GM13977 (cell line): ENCODE measurements around the gene ARL6IP5.

Experiments used
- DNase-seq: peaks from one replicate; pipeline ENCODE4 v3.0.0; 2012; ENCODE audit warnings: low spot score
- in situ Hi-C: fragments of 300-500 bp; cut with MboI; formaldehyde crosslinking; loops from one replicate; pipeline ENCODE4 v1.12.0; 2022; ENCODE audit warnings: low sequenced_read_pairs, low pct_unique_long_range_greater_than_20kb, mixed read lengths, inconsistent platforms; ENCODE audit not compliant: unreplicated experiment
- TF ChIP-seq, protein P1 (sequence below): IDR thresholded peaks from 2 replicates; pipeline ENCODE4 v1.5.1; 2012; ENCODE audit warnings: mild to moderate bottlenecking, control low read depth; ENCODE audit not compliant: insufficient read depth; ENCODE audit errors: extremely low read depth, missing control alignments

Gene ARL6IP5

DNA sequence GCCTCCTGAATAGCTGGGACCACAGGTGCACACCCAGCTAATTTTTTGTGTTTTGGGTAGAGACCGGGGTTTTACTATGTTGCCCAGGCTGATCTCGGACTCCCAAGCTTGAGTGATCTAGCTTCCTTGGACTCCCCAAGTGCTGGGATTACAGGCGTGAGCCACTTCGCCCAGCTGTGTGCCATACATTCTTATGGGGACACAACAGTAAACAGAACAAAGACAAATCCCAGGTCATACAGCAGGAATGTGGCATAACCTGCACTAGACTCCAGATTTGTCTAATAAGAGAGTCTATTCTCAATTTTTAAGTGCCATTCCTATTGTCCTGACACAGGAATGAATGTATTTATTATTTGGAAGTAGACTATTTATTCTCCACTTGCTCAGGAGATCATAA lies 17.6 kb downstream of the ARL6IP5 start:
- in situ Hi-C loops, result no loop called here
- no peak for DNase-seq
- TF ChIP-seq, protein P1, sequence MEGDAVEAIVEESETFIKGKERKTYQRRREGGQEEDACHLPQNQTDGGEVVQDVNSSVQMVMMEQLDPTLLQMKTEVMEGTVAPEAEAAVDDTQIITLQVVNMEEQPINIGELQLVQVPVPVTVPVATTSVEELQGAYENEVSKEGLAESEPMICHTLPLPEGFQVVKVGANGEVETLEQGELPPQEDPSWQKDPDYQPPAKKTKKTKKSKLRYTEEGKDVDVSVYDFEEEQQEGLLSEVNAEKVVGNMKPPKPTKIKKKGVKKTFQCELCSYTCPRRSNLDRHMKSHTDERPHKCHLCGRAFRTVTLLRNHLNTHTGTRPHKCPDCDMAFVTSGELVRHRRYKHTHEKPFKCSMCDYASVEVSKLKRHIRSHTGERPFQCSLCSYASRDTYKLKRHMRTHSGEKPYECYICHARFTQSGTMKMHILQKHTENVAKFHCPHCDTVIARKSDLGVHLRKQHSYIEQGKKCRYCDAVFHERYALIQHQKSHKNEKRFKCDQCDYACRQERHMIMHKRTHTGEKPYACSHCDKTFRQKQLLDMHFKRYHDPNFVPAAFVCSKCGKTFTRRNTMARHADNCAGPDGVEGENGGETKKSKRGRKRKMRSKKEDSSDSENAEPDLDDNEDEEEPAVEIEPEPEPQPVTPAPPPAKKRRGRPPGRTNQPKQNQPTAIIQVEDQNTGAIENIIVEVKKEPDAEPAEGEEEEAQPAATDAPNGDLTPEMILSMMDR, result no peak

DNA sequence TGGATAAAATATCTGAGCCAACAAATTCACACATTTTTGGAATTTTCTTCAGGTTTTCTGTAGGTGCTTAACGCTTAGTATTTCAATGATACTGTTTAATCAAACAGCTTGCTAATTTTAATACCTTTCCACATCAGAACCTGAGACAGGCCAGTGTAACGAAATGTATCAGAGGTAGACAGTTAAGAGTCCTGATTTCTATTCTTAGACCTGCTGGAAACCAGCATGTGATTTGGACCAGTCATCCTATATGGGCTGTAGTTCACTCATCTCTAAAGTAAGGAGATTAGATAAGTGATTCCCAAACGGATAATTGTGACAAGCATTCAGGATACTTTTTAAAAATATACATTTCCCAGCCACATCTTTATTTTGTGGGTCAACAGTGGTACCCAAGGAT lies 18.4 kb downstream of the ARL6IP5 start:
- TF ChIP-seq, protein P1, result no peak
- DNase-seq, result no peak
- in situ Hi-C loops, result no loop called here

DNA sequence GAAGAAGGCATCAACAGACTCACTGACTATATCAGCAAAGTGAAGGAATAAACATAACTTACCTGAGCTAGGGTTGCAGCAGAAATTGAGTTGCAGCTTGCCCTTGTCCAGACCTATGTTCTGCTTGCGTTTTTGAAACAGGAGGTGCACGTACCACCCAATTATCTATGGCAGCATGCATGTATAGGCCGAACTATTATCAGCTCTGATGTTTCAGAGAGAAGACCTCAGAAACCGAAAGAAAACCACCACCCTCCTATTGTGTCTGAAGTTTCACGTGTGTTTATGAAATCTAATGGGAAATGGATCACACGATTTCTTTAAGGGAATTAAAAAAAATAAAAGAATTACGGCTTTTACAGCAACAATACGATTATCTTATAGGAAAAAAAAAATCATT lies 19.8 kb downstream of the ARL6IP5 start:
- in situ Hi-C loops, result no loop called here
- no peak for DNase-seq
- TF ChIP-seq, protein P1, result no peak

DNA sequence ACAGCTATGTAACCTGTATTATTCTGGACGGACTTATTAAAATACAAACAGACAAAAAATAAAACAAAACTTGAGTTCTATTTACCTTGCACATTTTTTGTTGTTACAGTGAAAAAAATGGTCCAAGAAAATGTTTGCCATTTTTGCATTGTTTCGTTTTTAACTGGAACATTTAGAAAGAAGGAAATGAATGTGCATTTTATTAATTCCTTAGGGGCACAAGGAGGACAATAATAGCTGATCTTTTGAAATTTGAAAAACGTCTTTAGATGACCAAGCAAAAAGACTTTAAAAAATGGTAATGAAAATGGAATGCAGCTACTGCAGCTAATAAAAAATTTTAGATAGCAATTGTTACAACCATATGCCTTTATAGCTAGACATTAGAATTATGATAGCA lies 20.6 kb downstream of the ARL6IP5 start:
- TF ChIP-seq, protein P1, result no peak
- in situ Hi-C loops, result no loop called here
- DNase-seq, result no peak

DNA sequence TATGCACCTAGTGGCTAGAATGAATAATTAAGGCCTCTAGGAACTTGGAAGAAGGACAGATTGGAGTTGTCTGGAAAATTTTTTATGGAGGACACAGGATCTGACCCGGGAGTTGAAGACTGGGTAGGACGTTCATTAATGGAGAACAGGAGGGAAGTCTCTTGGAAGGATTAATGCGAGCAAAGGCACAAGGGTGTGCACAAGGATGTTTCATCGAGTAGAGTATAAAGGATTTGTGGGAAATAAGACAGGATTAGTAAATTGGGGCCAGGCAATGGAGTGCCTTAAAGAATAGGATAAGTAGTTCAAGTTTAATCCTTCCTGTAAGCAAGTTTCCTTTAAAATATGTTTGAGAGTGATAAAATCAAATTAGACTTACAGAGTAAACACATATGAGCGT lies 23.1 kb downstream of the ARL6IP5 start:
- TF ChIP-seq, protein P1, result no peak
- in situ Hi-C loops, result no loop called here
- no peak for DNase-seq

DNA sequence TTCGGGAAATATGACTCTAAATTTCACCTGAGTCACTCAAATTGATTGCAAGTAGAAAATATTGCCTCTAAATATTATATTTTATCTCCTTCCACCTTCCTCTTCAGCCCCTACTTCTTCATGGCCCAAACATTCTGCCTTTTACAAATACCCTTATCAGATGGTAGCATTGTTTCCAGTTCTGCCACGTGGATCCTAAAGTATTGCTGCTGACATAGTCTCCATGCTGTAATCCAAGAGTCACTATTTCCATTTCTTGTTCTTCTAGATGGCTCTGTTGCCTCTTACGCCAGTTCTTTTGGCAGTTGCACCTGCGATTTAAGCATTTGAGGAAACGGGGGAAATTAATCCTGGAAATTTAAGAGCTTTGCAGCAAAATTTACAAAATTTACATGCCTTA lies 24.1 kb downstream of the ARL6IP5 start:
- TF ChIP-seq, protein P1, result no peak
- in situ Hi-C loops, result no loop called here
- DNase-seq, result no peak

DNA sequence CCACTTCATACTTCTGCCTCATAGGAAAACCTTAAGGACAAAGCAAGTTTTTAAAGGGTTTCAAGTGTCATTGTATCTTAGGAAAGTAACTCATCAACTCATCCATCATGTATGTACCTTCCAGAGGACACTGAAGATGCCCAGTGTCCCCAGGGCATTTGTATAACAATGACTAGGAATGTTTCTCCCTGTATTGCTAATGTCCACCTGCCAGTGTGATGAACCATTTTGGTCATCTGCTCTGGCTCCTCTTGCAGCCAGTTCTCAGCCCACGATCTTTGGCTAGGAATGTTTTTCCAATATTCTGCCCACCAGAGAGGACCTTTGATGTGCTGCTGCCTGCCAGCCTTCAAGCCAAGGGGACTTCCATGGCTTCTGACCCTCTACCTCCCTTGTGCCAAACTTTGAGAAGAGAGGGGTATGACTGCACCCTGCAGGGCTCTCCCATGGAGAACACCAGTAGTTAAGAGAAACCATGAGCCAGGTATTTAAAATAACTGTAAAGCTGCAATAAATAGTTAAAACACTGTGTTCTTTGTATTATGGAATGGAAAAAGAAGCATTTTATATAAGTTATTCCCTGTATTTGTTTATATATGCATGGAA lies 26.3 kb downstream of the ARL6IP5 start:
- in situ Hi-C loops, result no loop called here
- TF ChIP-seq, protein P1, result no peak
- no peak for DNase-seq
